KMS-11 (cell line): ENCODE results near the gene WNT2B.
"Not testable (repeated sequence)": the region's sequence is repeated elsewhere in the genome, so short reads cannot be mapped to it uniquely, and the experiment has no call there.

Experiments
- H2AFZ ChIP-seq: fragments of 200-600 bp; sonication (generic); 2 replicates; pipeline ENCODE4 v1.6.1; 2016; ENCODE audit warnings: antibody characterized with exemption, mixed run types, low read depth
- H3K27ac ChIP-seq: fragments of 200-600 bp; sonication (generic); 2 replicates; pipeline ENCODE4 v1.6.1; 2016; ENCODE audit warnings: mild to moderate bottlenecking, mixed run types
- H3K27me3 ChIP-seq: fragments of 200-600 bp; sonication (generic); 2 replicates; pipeline ENCODE4 v1.6.1; 2017; ENCODE audit warnings: mild to moderate bottlenecking, low read depth, mixed run types, moderate library complexity; ENCODE audit not compliant: insufficient read depth
- H3K36me3 ChIP-seq: fragments of 200-600 bp; sonication (generic); 2 replicates; pipeline ENCODE4 v1.6.1; 2017; ENCODE audit warnings: mild to moderate bottlenecking, mixed run types; ENCODE audit not compliant: insufficient read depth
- H3K4me1 ChIP-seq: fragments of 200-600 bp; sonication (generic); 2 replicates; pipeline ENCODE4 v1.6.1; 2016; ENCODE audit warnings: mild to moderate bottlenecking, low read depth, mixed run types; ENCODE audit not compliant: poor library complexity, severe bottlenecking
- H3K4me2 ChIP-seq: fragments of 200-600 bp; sonication (generic); 2 replicates; pipeline ENCODE4 v1.7.0; 2016; ENCODE audit warnings: mild to moderate bottlenecking, mixed run types
- H3K4me3 ChIP-seq: fragments of 200-600 bp; sonication (generic); IDR thresholded peaks from 2 replicates; pipeline ENCODE4 v1.6.1; 2017; ENCODE audit warnings: low read depth, low read length, mixed read lengths; ENCODE audit not compliant: insufficient read depth
- H3K79me2 ChIP-seq: fragments of 200-600 bp; sonication (generic); 2 replicates; pipeline ENCODE4 v1.6.1; 2016; ENCODE audit warnings: low read depth, mixed run types; ENCODE audit not compliant: insufficient read depth
- H3K9ac ChIP-seq: fragments of 200-600 bp; sonication (generic); 2 replicates; pipeline ENCODE4 v1.6.1; 2016; ENCODE audit warnings: mild to moderate bottlenecking, mixed run types
- H4K20me1 ChIP-seq: fragments of 200-600 bp; sonication (generic); 2 replicates; pipeline ENCODE4 v1.6.1; 2016; ENCODE audit warnings: mild to moderate bottlenecking, mixed run types; ENCODE audit not compliant: insufficient read depth
- TF ChIP-seq, protein P1 (sequence below): fragments of 200-600 bp; sonication (generic); conservative IDR thresholded peaks from 2 replicates; pipeline ENCODE4 v1.6.1; 2017; ENCODE audit warnings: low read depth, mild to moderate bottlenecking, antibody characterized with exemption, low read length, moderate library complexity, mixed read lengths

Gene WNT2B

GRCh38 chr1:112472142-112472541 is 36.6 kb upstream of the WNT2B start:
- Histone ChIP-seq H3K4me2 (no peak overlapping the region), H4K20me1 (no peaks in the 10 kb centered on the region), H3K36me3 (no peaks in the 10 kb centered on the region), H3K79me2 (no peaks in the 10 kb centered on the region), H3K4me1 (no peaks in the 10 kb centered on the region), H2AFZ (no peak overlapping the region), H3K27ac (no peak overlapping the region), H3K4me3 (no peak overlapping the region), H3K9ac (no peak overlapping the region), H3K27me3 (no peaks in the 10 kb centered on the region)
- TF ChIP-seq, protein P1, sequence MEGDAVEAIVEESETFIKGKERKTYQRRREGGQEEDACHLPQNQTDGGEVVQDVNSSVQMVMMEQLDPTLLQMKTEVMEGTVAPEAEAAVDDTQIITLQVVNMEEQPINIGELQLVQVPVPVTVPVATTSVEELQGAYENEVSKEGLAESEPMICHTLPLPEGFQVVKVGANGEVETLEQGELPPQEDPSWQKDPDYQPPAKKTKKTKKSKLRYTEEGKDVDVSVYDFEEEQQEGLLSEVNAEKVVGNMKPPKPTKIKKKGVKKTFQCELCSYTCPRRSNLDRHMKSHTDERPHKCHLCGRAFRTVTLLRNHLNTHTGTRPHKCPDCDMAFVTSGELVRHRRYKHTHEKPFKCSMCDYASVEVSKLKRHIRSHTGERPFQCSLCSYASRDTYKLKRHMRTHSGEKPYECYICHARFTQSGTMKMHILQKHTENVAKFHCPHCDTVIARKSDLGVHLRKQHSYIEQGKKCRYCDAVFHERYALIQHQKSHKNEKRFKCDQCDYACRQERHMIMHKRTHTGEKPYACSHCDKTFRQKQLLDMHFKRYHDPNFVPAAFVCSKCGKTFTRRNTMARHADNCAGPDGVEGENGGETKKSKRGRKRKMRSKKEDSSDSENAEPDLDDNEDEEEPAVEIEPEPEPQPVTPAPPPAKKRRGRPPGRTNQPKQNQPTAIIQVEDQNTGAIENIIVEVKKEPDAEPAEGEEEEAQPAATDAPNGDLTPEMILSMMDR: no peak

DNA sequence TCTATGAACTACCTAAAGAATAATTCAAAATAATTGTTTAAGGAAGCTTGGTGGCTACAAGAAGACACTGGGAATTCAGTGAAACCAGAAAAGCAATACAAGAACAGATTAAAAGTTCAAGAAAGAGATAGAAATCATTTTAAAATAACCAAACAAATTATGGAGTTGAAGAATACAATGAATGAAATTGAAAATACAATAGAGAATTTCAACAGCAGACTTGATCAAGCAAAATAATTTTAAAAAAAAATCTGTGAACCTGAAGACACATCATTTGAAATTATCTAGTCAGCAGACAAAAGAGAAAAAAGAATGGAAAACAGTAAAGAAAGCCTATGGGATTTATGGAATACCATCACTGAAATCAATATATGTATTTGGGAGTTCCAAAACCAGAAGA is 31.2 kb upstream of the WNT2B start:
- TF ChIP-seq, protein P1: no peak
- Histone ChIP-seq H3K9ac (no peak overlapping the region), H3K4me1 (no peaks in the 10 kb centered on the region), H2AFZ (no peak overlapping the region), H3K27me3 (no peaks in the 10 kb centered on the region), H4K20me1 (no peaks in the 10 kb centered on the region), H3K36me3 (no peaks in the 10 kb centered on the region), H3K4me2 (no peak overlapping the region), H3K4me3 (no peak overlapping the region), H3K27ac (no peak overlapping the region), H3K79me2 (no peaks in the 10 kb centered on the region)

- H3K9ac ChIP-seq: no peak overlapping the region
- TF ChIP-seq, protein P1: no peak
- no peak overlapping the region for H2AFZ ChIP-seq
- no peaks in the 10 kb centered on the region for H3K4me1 ChIP-seq
- no peak overlapping the region for H3K4me2 ChIP-seq
- H3K4me3 ChIP-seq: no peak overlapping the region
- no peaks in the 10 kb centered on the region for H4K20me1 ChIP-seq
- no peak overlapping the region for H3K27ac ChIP-seq
- H3K79me2 ChIP-seq: no peaks in the 10 kb centered on the region
- H3K36me3 ChIP-seq: no peaks in the 10 kb centered on the region
- H3K27me3 ChIP-seq: no peaks in the 10 kb centered on the region
Observed at GRCh38 chr1:112478314-112478713, 30.5 kb upstream of the WNT2B start.

DNA sequence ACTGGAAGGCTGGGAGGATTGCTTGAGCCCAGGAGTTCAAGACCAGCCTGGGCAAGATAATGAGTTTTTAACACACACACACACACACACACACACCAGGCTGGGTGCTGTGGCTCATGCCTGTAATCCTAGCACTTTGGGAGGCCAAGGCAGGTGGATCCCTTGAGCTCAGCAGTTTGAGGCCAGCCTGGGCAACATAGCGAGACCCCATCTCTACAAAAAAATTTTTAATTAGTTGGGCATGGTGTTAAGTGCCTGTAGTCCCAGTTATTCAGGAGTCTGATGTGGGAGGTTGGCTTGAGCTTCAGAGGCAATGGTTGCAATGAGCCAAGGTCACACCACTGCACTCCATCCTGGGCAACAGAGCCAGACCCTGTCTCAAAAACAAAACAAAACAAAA is 22.7 kb upstream of the WNT2B start:
- not testable (repeated sequence) for H3K4me1 ChIP-seq, H4K20me1 ChIP-seq, H3K36me3 ChIP-seq, H3K9ac ChIP-seq, H3K4me2 ChIP-seq, H3K79me2 ChIP-seq, H3K27me3 ChIP-seq, H2AFZ ChIP-seq, H3K4me3 ChIP-seq, H3K27ac ChIP-seq

- not testable (repeated sequence) for H3K4me2 ChIP-seq, H3K27me3 ChIP-seq, H3K79me2 ChIP-seq, H2AFZ ChIP-seq, H3K4me3 ChIP-seq, H3K27ac ChIP-seq, H3K4me1 ChIP-seq, H4K20me1 ChIP-seq, H3K9ac ChIP-seq, H3K36me3 ChIP-seq
Observed at GRCh38 chr1:112487686-112488085, 21.1 kb upstream of the WNT2B start.
